GM21723 (cell line): ENCODE data around the gene CIZ1.
A peak's percentile ranks its signal among the peaks of the same experiment; 100 is the strongest.
"Not testable (repeated sequence)": the region's sequence is repeated elsewhere in the genome, so short reads cannot be mapped to it uniquely, and the experiment has no call there.

Experiments
- ATAC-seq: cut with Tn5 transposase; IDR thresholded peaks from one replicate; pipeline ENCODE4 v1.9.1; 2021; ENCODE audit warnings: mild to moderate bottlenecking, moderate library complexity; ENCODE audit not compliant: unreplicated experiment

The CIZ1 gene

GRCh38 chr9:128191406-128192046 is at the start of gene CIZ1:
CIZ1 (minus strand) TSS chr9:128191572; CDS start chr9:128190857, 715 bp downstream.
- ATAC-seq, result peak; percentile 75

DNA sequence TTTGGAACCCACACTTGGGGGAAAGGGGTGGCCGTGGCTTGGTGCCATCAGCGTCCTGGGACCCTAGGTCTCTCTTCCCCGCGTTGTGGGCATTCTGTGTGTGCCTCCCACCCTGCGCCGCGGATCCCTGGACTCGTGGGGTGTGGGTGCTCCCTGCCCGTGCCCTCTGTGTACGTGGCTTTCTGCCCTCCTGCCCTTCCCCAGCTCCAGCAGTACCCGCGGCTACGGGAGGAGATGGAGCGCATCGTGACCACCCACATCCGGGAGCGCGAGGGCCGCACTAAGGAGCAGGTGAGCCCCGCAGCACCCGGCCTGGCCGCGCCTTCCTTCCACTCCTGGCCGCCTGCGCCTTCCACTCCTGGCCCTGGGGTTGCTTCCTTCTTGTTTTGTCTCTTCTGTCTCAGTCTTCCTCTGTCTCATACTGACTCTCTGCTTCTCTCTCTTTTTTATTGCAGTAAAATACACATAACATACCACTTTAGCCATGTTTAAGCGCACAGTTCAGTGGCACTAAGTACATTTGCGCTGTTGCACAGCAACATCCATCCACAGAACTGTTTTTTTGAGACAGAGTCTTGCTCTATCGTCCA is 42.5 kb upstream of the CIZ1 start:
- no peak for ATAC-seq

GRCh38 chr9:128232528-128233428 is 41.4 kb upstream of the CIZ1 start:
- no peak for ATAC-seq

GRCh38 chr9:128231638-128232527 is 40.5 kb upstream of the CIZ1 start:
- ATAC-seq, result no peak

DNA sequence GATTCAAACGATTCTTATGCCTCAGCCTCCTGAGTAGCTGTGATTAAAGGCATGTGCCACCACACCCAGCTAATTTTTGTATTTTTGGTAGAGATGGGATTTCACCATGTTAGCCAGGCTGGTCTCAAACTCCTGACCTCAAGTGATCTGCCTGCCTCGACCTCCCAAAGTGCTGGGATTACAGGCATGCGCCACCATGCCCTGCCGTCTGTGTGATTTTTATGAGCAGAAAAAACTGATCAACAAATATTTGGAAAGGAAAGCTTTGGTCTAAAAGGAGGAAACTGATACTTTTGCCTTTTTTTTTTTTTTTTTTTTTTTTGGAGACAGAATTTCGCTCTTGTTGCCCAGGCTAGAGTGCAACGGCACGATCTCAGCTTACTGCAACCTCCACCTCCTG is 39.5 kb upstream of the CIZ1 start:
- not testable (repeated sequence) for ATAC-seq

DNA sequence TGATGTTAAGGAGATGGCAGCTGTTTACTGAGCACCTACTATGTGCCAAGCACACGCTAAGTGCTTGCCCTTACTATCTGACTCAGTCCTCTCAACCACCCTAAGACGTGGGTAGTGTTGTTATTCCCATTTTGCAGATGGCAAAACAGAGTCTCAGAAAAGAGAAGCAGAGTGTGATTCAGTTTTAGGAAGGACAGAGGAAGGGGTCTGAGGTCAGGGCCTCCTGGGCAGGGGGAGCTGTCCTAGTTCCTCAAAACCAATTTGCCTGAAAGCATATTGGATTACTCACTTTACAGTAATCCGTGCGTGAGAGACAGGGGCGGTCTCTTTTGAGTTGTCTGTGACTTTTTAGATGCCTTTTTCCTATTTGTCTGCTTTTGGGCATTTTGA is 35.0 kb upstream of the CIZ1 start:
- no peak for ATAC-seq

DNA sequence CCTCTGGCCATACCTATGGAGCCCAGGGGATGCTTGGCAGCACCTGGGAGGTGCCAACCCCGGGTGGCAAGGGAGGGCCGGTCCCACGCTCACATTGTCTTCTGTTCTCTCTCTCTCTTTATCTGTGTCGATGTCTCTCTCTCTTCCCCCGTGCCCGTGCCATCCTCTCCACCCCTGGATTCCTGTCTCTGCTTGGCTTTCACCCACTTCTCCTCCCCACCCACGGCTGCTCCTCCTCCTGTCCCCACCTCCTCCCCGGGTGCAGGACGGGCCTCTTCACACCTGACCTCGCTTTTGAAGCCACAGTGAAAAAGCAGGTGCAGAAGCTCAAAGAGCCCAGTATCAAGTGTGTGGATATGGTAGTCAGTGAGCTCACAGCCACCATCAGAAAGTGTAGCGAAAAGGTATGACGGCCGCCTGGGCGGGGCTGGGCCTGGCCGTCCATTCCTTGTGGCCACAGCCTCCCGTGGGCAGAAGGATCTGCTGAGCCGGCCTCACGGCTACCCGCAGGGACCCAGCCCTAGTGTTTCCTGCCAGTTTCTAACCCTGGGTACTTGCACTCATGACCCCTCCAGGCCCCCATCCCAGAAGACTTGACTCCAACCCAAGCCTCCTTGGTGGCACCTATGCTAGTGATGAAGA is 34.5 kb upstream of the CIZ1 start:
- no peak for ATAC-seq

DNA sequence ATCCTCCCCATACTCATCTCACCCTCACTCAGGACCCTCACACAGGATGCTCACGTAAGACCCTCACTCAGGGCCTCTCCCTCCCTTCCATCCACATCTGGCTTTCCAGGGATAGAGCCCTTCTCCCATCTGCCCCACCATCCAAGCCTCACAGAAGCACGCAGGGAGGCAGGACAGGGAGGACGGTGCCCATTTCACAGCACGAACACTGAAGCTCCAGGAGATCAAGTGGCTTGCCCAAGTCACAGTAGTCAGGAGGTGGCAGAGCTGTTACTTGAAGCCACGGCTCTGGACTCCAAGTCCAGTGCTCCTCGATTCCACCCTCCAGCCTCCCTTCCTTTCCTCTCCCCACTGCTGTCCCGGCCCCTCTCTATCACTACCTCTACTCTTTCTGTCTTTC is 33.5 kb upstream of the CIZ1 start:
- no peak for ATAC-seq

DNA sequence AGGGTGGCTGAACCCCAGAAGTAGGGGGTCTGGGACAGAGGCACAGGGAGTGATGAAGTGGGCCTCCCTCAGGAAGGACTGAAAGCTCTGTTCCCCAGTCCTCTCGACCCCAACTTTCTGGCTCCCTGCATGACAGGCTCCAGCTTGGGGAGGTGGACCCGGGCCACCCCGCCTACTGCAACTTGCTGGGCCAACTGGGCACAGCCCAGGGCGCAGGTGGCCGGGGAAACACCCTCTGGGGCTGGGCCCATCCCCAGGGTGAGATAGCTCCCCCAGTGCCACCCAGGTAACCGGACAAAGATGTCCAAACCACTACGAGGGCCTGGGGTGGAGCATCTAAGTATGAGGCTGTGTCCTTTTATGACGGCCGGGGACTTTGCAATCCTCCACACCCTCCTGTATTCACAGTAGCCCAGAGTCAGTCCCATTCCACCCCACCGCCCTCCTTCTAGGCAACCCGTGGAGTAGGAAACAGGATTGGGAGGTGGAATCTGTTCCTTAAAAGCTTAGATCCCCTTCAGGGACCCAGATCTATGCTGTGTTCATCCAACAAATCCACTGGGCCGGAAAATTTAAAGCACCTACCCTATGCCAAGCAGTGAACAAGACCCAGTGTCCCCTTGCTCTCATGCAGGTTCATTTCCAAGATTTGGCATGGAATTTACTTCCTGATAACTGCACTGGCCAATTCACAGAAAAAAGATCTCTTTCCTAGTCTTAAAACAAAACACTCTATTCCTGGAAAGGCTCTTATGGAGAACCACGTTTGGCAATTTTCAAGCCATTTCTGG is 31.7 kb upstream of the CIZ1 start:
- ATAC-seq, result no peak

DNA sequence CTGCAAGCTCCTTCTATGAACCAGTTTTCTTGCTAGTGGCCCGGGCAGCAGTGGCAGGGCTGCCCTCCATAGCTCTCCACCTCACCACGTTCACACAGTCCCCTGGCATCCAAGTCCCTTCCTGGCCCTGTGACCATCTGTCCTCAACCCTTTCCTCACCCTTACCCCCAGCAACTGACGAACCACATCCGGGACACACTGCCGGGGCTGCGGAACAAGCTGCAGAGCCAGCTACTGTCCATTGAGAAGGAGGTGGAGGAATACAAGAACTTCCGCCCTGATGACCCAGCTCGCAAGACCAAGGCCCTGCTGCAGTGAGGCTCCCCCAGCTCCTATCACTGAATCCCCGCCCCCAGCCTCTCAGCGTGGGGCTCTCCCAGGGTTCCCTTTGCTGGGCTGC is 30.7 kb upstream of the CIZ1 start:
- no peak for ATAC-seq

DNA sequence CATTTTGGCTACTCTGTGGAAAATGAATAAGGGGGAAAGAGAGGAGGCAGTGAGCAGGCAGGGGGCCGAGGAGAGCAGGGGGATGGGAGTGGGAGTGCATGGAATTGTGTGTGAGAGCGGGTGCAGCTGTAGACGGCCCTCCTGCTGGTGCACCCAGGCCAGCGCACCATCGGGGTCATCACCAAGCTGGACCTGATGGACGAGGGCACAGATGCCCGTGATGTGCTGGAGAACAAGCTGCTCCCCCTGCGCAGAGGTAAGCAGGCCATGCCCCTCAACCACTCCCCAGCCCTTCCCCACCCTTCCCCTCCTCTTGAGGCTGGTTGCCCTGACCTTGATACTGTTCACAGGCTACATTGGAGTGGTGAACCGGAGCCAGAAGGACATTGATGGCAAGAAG is 28.5 kb upstream of the CIZ1 start:
- no peak for ATAC-seq

GRCh38 chr9:128218518-128219389 is 27.4 kb upstream of the CIZ1 start:
- peak; percentile 94 for ATAC-seq

- no peak for ATAC-seq
These were observed 26.8 kb upstream of the CIZ1 start for GRCh38 chr9:128218172-128218517.

GRCh38 chr9:128216781-128217553 is 25.6 kb upstream of the CIZ1 start:
- ATAC-seq, result no peak

- no peak for ATAC-seq
These were observed 24.4 kb upstream of the CIZ1 start for GRCh38 chr9:128215491-128216409.

DNA sequence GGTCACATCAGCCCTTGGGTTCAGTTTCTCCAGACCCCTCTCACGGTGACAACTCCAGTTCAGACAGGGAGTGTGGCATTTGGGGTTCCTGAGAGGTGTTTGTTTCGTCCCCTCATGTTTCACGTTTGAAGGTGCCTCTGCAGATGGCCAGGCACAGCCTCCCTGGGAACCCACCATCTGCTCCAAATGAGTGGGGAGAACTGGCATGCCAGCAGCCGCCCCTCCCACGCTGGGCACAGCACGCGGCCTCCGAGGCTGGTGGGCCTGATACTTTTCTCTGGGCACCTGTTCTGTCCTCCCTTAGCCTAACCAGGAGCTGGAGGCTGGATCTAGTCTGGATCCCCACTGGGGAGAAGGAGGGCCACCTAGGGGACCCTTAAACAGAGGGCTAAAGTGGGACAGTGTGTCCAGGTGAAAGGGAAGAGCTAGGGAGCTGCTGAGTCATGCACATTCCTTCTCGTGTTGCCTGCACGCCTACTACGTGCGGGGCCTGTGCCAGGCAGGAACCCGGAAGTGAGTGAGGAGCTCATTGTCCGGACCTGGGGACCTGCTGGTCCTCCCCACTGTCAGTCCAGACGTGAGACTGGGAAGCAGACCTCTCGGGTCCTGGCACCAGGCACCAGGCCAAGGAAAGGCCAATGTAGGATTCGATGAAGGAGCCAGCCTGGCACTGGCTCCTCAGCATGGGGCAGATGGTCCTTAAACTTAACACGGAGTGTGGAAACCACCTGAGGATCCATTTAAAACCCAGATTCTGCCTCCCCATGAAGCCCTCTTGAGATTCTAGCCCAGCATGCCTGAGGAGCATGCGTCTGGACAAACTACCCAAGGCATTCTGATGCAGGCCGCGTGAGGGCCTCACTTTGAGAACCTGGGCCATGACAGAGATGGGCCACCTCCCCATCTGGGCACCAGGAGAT is 23.5 kb upstream of the CIZ1 start:
- no peak for ATAC-seq
